Transverse colon (tissue), 4 donors: ENCODE measurements around the gene CIZ1.

Experiments
- CTCF ChIP-seq, 5 experiments: fragments of 200-600 bp in 3 of 5; fragments of 450-650 bp in 2 of 5; sonication (generic) in 3 of 5; IDR thresholded peaks; 1 replicate in 2 of 5; 2 replicates in 3 of 5; pipeline ENCODE4 v1.5.1; 2016 to 2017; ENCODE audit warnings: antibody characterized with exemption in 5 of 5, inconsistent platforms in 3 of 5, mild to moderate bottlenecking in 2 of 5, moderate library complexity in 1 of 5
- POLR2A ChIP-seq: fragments of 450-650 bp; IDR thresholded peaks from one replicate; pipeline ENCODE4 v1.6.1; 2016; ENCODE audit warnings: antibody characterized with exemption, mild to moderate bottlenecking, moderate library complexity
- POLR2AphosphoS5 ChIP-seq, 3 donors: sonication (generic); formaldehyde crosslinking; IDR thresholded peaks; one replicate each; pipeline ENCODE4 v1.6.1; 2016; ENCODE audit warnings: antibody characterized with exemption in 3 of 3

GRCh38 chr9:128169492-128169891 lies 21.9 kb downstream of the CIZ1 start:
- TF ChIP-seq POLR2AphosphoS5 (IDR thresholded peaks at IDR 0.05) (no peak), POLR2A (no peak), CTCF (IDR thresholded peaks at IDR 0.05) (no peak)
